WTC11 (cell line): ENCODE results near the gene EGR1. TPM values are rescaled to one million over a fixed set of nuclear protein-coding genes. Genes with fewer than 3 reads are reported as not detected.
"Not testable (repeated sequence)": the region's sequence is repeated elsewhere in the genome, so short reads cannot be mapped to it uniquely, and the experiment has no call there.

Source experiments
- ATAC-seq: fragments of 200-7000 bp; cut with Tn5 transposase; 2 replicates; pipeline ENCODE4 v1.10.0; 2021; ENCODE audit warnings: mild to moderate bottlenecking, moderate library complexity
- CTCF ChIA-PET: fragments of 300-600 bp; sonication (Branson Sonifier 250); formaldehyde crosslinking; loops from one replicate; lab custom pipeline; 2021; ENCODE audit warnings: antibody characterized with exemption; lab: Charles Lee
- POLR2A ChIA-PET: fragments of 350-600 bp; sonication (Branson Sonifier 250); formaldehyde crosslinking; loops from one replicate; lab custom pipeline; 2021; ENCODE audit warnings: antibody characterized with exemption; lab: Charles Lee
- DNase-seq: peaks from one replicate; pipeline ENCODE4 v3.0.0; 2021; ENCODE audit warnings: low spot score
- H3K27ac Mint-ChIP-seq: 2 replicates; pipeline ENCODE4 v1.8.0; 2021; ENCODE audit warnings: mixed read lengths
- H3K27me3 Mint-ChIP-seq: 2 replicates; pipeline ENCODE4 v1.8.0; 2021; ENCODE audit warnings: low read depth, mild to moderate bottlenecking, moderate library complexity, mixed read lengths
- H3K36me3 Mint-ChIP-seq: 2 replicates; pipeline ENCODE4 v1.8.0; 2021; ENCODE audit warnings: mixed read lengths
- H3K4me1 Mint-ChIP-seq: 2 replicates; pipeline ENCODE4 v1.8.0; 2022; ENCODE audit warnings: mixed read lengths
- H3K4me3 Mint-ChIP-seq: 2 replicates; pipeline ENCODE4 v1.8.0; 2021; ENCODE audit warnings: mild to moderate bottlenecking, moderate library complexity, mixed read lengths
- H3K9me3 Mint-ChIP-seq: 2 replicates; pipeline ENCODE4 v1.8.0; 2021; ENCODE audit warnings: mixed read lengths
- CREM ChIP-seq: sonication (generic); formaldehyde crosslinking; IDR thresholded peaks from 2 replicates; pipeline ENCODE4 v1.8.1; 2022; ENCODE audit warnings: mild to moderate bottlenecking, missing genetic modification reagents, moderate library complexity
- E2F4 ChIP-seq: sonication (generic); formaldehyde crosslinking; IDR thresholded peaks from 2 replicates; pipeline ENCODE4 v1.8.1; 2022; ENCODE audit warnings: low read depth, mild to moderate bottlenecking, moderate library complexity, missing genetic modification reagents, borderline replicate concordance
- ELF4 ChIP-seq: sonication (generic); formaldehyde crosslinking; IDR thresholded peaks from 2 replicates; pipeline ENCODE4 v1.8.1; 2022; ENCODE audit warnings: low read depth, mild to moderate bottlenecking, moderate library complexity, missing genetic modification reagents
- EMX1 ChIP-seq: fragments of 250-450 bp; sonication (Bioruptor Pico); IDR thresholded peaks from 2 replicates; pipeline ENCODE4 v1.8.0; 2021; ENCODE audit warnings: mild to moderate bottlenecking
- ESRRA ChIP-seq: sonication (generic); formaldehyde crosslinking; IDR thresholded peaks from 2 replicates; pipeline ENCODE4 v1.8.1; 2022; ENCODE audit warnings: mild to moderate bottlenecking, missing genetic modification reagents, borderline replicate concordance
- FOXJ3 ChIP-seq: sonication (generic); formaldehyde crosslinking; IDR thresholded peaks from 2 replicates; pipeline ENCODE4 v1.9.0; 2021; ENCODE audit warnings: missing genetic modification reagents, mild to moderate bottlenecking, borderline replicate concordance
- FOXK1 ChIP-seq: sonication (generic); formaldehyde crosslinking; IDR thresholded peaks from 2 replicates; pipeline ENCODE4 v1.8.0; 2022; ENCODE audit warnings: mild to moderate bottlenecking, moderate library complexity, missing genetic modification reagents
- GABPB1 ChIP-seq: sonication (generic); formaldehyde crosslinking; IDR thresholded peaks from 2 replicates; pipeline ENCODE4 v1.8.1; 2023; ENCODE audit warnings: mild to moderate bottlenecking, missing genetic modification reagents
- GRHL2 ChIP-seq: fragments of 250-450 bp; sonication (Bioruptor Pico); IDR thresholded peaks from 2 replicates; pipeline ENCODE4 v1.8.0; 2022; ENCODE audit warnings: mild to moderate bottlenecking, moderate library complexity; ENCODE audit not compliant: insufficient replicate concordance, severe bottlenecking
- JUN ChIP-seq: sonication (generic); formaldehyde crosslinking; IDR thresholded peaks from 2 replicates; pipeline ENCODE4 v1.8.0; 2023; ENCODE audit warnings: mild to moderate bottlenecking, missing genetic modification reagents
- MYBL2 ChIP-seq: sonication (generic); formaldehyde crosslinking; IDR thresholded peaks from 2 replicates; pipeline ENCODE4 v1.8.1; 2023; ENCODE audit warnings: mild to moderate bottlenecking, moderate library complexity, missing genetic modification reagents
- NFATC4 ChIP-seq: fragments of 250-450 bp; sonication (Bioruptor Pico); IDR thresholded peaks from 2 replicates; pipeline ENCODE4 v1.9.0; 2021; ENCODE audit warnings: mild to moderate bottlenecking
- NR2C2 ChIP-seq: sonication (generic); formaldehyde crosslinking; IDR thresholded peaks from 2 replicates; pipeline ENCODE4 v1.8.0; 2022; ENCODE audit warnings: mild to moderate bottlenecking, missing genetic modification reagents
- PRRX2 ChIP-seq: fragments of 250-450 bp; sonication (Bioruptor Pico); IDR thresholded peaks from 2 replicates; pipeline ENCODE4 v1.8.0; 2021; ENCODE audit warnings: mild to moderate bottlenecking
- SOX15 ChIP-seq: fragments of 250-450 bp; sonication (Bioruptor Pico); IDR thresholded peaks from 2 replicates; pipeline ENCODE4 v1.9.0; 2021; ENCODE audit warnings: mild to moderate bottlenecking
- SP1 ChIP-seq: sonication (generic); formaldehyde crosslinking; conservative IDR thresholded peaks from 2 replicates; pipeline ENCODE4 v1.8.1; 2022; ENCODE audit warnings: missing genetic modification reagents
- TEAD4 ChIP-seq: sonication (generic); formaldehyde crosslinking; IDR thresholded peaks from 2 replicates; pipeline ENCODE4 v1.8.0; 2022; ENCODE audit warnings: mild to moderate bottlenecking, missing genetic modification reagents
- ZNF219 ChIP-seq: sonication (generic); formaldehyde crosslinking; IDR thresholded peaks from 2 replicates; pipeline ENCODE4 v1.8.0; 2023; ENCODE audit warnings: missing genetic modification reagents, mild to moderate bottlenecking, borderline replicate concordance
- ZNF232 ChIP-seq: sonication (generic); formaldehyde crosslinking; IDR thresholded peaks from 2 replicates; pipeline ENCODE4 v1.8.0; 2022; ENCODE audit warnings: mild to moderate bottlenecking, missing genetic modification reagents
- ZNF263 ChIP-seq: sonication (generic); formaldehyde crosslinking; IDR thresholded peaks from 2 replicates; pipeline ENCODE4 v1.8.1; 2022; ENCODE audit warnings: low read depth, mild to moderate bottlenecking, moderate library complexity, missing genetic modification reagents
- ZNF317 ChIP-seq: sonication (generic); formaldehyde crosslinking; IDR thresholded peaks from 2 replicates; pipeline ENCODE4 v1.8.1; 2023; ENCODE audit warnings: low read depth, mild to moderate bottlenecking, moderate library complexity, missing genetic modification reagents, borderline replicate concordance
- ZNF423 ChIP-seq: fragments of 250-450 bp; sonication (Bioruptor Pico); IDR thresholded peaks from 2 replicates; pipeline ENCODE4 v2.1.2; 2022; ENCODE audit warnings: mild to moderate bottlenecking, moderate library complexity
- ZNF671 ChIP-seq: fragments of 250-450 bp; sonication (Bioruptor Pico); IDR thresholded peaks from 2 replicates; pipeline ENCODE4 v1.8.0; 2021; ENCODE audit warnings: mild to moderate bottlenecking
- ZSCAN18 ChIP-seq: fragments of 250-450 bp; sonication (Bioruptor Pico); IDR thresholded peaks from 2 replicates; pipeline ENCODE4 v2.1.2; 2022; ENCODE audit warnings: mild to moderate bottlenecking, moderate library complexity
- total RNA-seq: library from RNA; stranded (reverse); gene quantifications from 3 replicates; pipeline ENCODE4 v1.2.3, GENCODE V29; 2021
- TF ChIP-seq, protein P1 (sequence below): sonication (generic); formaldehyde crosslinking; conservative IDR thresholded peaks from 2 replicates; pipeline ENCODE4 v1.8.1; 2022; ENCODE audit warnings: mild to moderate bottlenecking, missing genetic modification reagents
- TF ChIP-seq, protein P2 (sequence below): sonication (generic); formaldehyde crosslinking; IDR thresholded peaks from 2 replicates; pipeline ENCODE4 v1.8.1; 2022; ENCODE audit warnings: mild to moderate bottlenecking, moderate library complexity, missing genetic modification reagents
- TF ChIP-seq, protein P3 (sequence below): fragments of 200-600 bp; IDR thresholded peaks from 2 replicates; pipeline ENCODE4 v1.8.0; 2022; ENCODE audit warnings: antibody characterized with exemption

EGR1 gene
- total RNA-seq, 1 experiment from 2014 or later = 15.7 TPM

DNA sequence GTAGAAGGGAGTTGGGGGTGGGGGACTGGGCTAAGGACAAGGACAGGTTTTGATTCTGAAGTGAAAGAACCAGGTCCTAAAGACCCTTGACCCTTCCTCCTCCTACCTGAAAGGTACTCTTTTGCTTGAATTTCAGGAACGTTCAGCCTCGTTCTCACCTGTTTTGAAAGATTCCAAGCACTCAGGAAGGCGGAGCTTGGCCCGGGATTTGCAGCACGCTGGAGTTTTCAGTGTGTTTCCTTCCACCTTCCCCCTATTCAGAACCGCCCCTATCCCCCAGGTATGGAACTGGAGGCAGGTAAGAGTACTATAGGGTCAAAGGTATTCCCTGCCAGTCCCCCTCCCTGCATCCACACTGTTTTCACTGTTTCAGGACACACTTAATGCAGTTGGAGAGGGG lies 7.1 kb downstream of the EGR1 start (continued):
- TF ChIP-seq E2F4 (CRISPR knock-in tag) = no peak
- peak; percentile 32; the same call in 1 of the 2 replicates for TF ChIP-seq PRRX2 (CRISPR knock-in tag)
- no peak for TF ChIP-seq NR2C2 (CRISPR knock-in tag)
- no peak for TF ChIP-seq SP1 (CRISPR knock-in tag)
- no peak for TF ChIP-seq EMX1 (CRISPR knock-in tag)
- no peak for TF ChIP-seq FOXK1 (CRISPR knock-in tag)
- no peak for TF ChIP-seq ZNF317 (CRISPR knock-in tag)

DNA sequence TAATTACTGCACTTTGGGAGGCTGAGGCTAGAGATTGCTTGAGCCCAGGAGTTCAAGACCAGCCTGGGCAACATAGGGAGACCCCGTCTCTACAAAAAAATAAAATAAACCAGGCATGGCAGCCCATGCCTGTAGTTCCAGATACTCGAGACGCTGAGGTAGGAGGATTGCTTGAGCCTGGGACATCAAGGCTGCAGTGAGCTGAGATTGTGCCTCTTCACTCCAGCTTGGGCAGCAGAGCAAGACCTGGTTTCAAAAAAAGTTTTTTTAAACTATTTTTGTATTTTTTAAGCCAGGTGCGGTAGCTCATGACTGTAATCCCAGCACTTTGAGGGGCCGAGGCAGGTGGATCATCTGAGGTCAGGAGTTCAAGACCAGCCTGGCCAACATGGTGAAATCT lies 7.9 kb downstream of the EGR1 start:
- POLR2A ChIA-PET, ATAC-seq, H3K36me3 Mint-ChIP-seq, H3K9me3 Mint-ChIP-seq, H3K4me1 Mint-ChIP-seq, DNase-seq, H3K27ac Mint-ChIP-seq, H3K4me3 Mint-ChIP-seq: not testable (repeated sequence)
- CTCF ChIA-PET = interaction anchor here (1.5 to 3.1 kb wide), 2 partner anchors 23 to 30 kb away, joined by 3 to 15 read pairs; no protein-coding TSS in a partner anchor
- H3K27me3 Mint-ChIP-seq = peaks cover 12% of the 10 kb centered on the region

- no peak for DNase-seq
- Mint-ChIP-seq H3K36me3 (no peaks in the 10 kb centered on the region), H3K27me3 (peaks cover 5% of the 10 kb centered on the region), H3K4me1 (peaks cover 9% of the 10 kb centered on the region), H3K4me3 (no peak overlapping the region), H3K27ac (no peak overlapping the region), H3K9me3 (no peaks in the 10 kb centered on the region)
- ChIA-PET POLR2A (no interaction called here), CTCF (no interaction called here)
- TF ChIP-seq CREM (CRISPR knock-in tag) = no peak
- TF ChIP-seq ZNF317 (CRISPR knock-in tag) = no peak
- no peak for TF ChIP-seq ZNF219
- TF ChIP-seq, protein P1, sequence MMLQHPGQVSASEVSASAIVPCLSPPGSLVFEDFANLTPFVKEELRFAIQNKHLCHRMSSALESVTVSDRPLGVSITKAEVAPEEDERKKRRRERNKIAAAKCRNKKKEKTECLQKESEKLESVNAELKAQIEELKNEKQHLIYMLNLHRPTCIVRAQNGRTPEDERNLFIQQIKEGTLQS = no peak
- no peak for TF ChIP-seq ZNF423 (CRISPR knock-in tag)
- no peak for TF ChIP-seq FOXJ3
- TF ChIP-seq, protein P2, sequence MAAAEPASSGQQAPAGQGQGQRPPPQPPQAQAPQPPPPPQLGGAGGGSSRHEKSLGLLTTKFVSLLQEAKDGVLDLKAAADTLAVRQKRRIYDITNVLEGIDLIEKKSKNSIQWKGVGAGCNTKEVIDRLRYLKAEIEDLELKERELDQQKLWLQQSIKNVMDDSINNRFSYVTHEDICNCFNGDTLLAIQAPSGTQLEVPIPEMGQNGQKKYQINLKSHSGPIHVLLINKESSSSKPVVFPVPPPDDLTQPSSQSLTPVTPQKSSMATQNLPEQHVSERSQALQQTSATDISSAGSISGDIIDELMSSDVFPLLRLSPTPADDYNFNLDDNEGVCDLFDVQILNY (CRISPR knock-in tag) = no peak
- no peak for TF ChIP-seq ESRRA (CRISPR knock-in tag)
- TF ChIP-seq GRHL2 (CRISPR knock-in tag) = no peak
- TF ChIP-seq ZSCAN18 (CRISPR knock-in tag) = no peak
- ATAC-seq = no peak
These were observed 11.6 kb downstream of the EGR1 start for GRCh38 chr5:138476918-138477317.

DNA sequence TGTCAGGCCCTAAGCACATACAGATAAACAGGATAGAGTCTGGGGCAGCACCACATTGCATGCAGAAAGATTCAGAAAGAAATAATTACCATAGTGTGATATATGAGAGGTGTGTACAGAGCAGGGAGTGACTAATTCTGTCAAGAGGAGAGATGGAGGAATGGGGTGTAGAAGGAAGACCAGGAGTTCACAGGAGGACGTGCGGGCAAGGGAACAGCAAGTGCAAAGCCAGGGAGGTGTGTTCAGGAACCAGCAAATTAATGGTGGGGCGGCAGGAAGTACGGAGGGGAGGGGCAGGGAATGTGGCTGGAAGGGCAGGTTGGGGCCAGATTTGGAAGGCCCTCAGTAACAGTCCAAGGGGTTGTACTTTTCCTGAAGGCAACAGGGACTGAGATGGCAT lies 17.4 kb downstream of the EGR1 start:
- ATAC-seq = no peak
- no peak for DNase-seq
- H3K4me1 Mint-ChIP-seq = peaks cover 4% of the 10 kb centered on the region
- H3K27ac Mint-ChIP-seq = no peak overlapping the region
- no peaks in the 10 kb centered on the region for H3K27me3 Mint-ChIP-seq
- CTCF ChIA-PET = interaction anchor here (1.2 to 1.4 kb wide), 2 partner anchors 18 to 21 kb away, joined by 4 read pairs; partner anchors contain the start of gene EGR1
- H3K36me3 Mint-ChIP-seq = no peaks in the 10 kb centered on the region
- POLR2A ChIA-PET = no interaction called here
- H3K4me3 Mint-ChIP-seq = no peak overlapping the region
- H3K9me3 Mint-ChIP-seq = no peaks in the 10 kb centered on the region
- no peak for TF ChIP-seq ZNF317 (CRISPR knock-in tag)
- TF ChIP-seq, protein P3, sequence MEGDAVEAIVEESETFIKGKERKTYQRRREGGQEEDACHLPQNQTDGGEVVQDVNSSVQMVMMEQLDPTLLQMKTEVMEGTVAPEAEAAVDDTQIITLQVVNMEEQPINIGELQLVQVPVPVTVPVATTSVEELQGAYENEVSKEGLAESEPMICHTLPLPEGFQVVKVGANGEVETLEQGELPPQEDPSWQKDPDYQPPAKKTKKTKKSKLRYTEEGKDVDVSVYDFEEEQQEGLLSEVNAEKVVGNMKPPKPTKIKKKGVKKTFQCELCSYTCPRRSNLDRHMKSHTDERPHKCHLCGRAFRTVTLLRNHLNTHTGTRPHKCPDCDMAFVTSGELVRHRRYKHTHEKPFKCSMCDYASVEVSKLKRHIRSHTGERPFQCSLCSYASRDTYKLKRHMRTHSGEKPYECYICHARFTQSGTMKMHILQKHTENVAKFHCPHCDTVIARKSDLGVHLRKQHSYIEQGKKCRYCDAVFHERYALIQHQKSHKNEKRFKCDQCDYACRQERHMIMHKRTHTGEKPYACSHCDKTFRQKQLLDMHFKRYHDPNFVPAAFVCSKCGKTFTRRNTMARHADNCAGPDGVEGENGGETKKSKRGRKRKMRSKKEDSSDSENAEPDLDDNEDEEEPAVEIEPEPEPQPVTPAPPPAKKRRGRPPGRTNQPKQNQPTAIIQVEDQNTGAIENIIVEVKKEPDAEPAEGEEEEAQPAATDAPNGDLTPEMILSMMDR = no peak
- no peak for TF ChIP-seq SOX15 (CRISPR knock-in tag)
- TF ChIP-seq E2F4 (CRISPR knock-in tag) = no peak
- no peak for TF ChIP-seq ZNF232 (CRISPR knock-in tag)
- TF ChIP-seq ELF4 (CRISPR knock-in tag) = no peak
- no peak for TF ChIP-seq JUN (CRISPR knock-in tag)
- TF ChIP-seq ZNF671 (CRISPR knock-in tag) = no peak
- no peak for TF ChIP-seq NFATC4 (CRISPR knock-in tag)
- no peak for TF ChIP-seq TEAD4 (CRISPR knock-in tag)
- no peak for TF ChIP-seq GABPB1
- TF ChIP-seq MYBL2 = no peak
- TF ChIP-seq ZNF263 (CRISPR knock-in tag) = no peak
